ENCODE measurements around the gene NUDT9. TPM values are rescaled to one million over a fixed set of nuclear protein-coding genes. Genes with fewer than 3 reads are reported as not detected.
"Not testable (repeated sequence)": the region's sequence is repeated elsewhere in the genome, so short reads cannot be mapped to it uniquely, and the experiment has no call there.

Gene NUDT9
- total RNA-seq, 1 donor from 2014 or later, result 43.9 TPM

- H3K27ac ChIP-seq, result no peak overlapping the region
- intact Hi-C loops (cut with DNase I), result no loop called here
- no peaks in the 10 kb centered on the region for H3K27me3 ChIP-seq
- H3K9me3 ChIP-seq, result no peaks in the 10 kb centered on the region
- TF ChIP-seq CTCF (IDR thresholded peaks at IDR 0.05), result no peak
- peaks cover 22% of the 10 kb centered on the region for H3K4me1 ChIP-seq
- DNase-seq, result no peak
- no peaks in the 10 kb centered on the region for H3K36me3 ChIP-seq
- H3K4me3 ChIP-seq, result no peak overlapping the region
- no peak for ATAC-seq
Measured at GRCh38 chr4:87392183-87392582, 30.2 kb upstream of the NUDT9 start.

GRCh38 chr4:87395073-87395472 is 27.3 kb upstream of the NUDT9 start:
- H3K4me1 ChIP-seq; intact Hi-C loops (cut with DNase I); DNase-seq; H3K27ac ChIP-seq; H3K9me3 ChIP-seq; H3K27me3 ChIP-seq; H3K4me3 ChIP-seq; ATAC-seq; H3K36me3 ChIP-seq: not testable (repeated sequence)

GRCh38 chr4:87395851-87396250 is 26.5 kb upstream of the NUDT9 start:
- H3K27me3 ChIP-seq; H3K4me1 ChIP-seq; H3K36me3 ChIP-seq; H3K4me3 ChIP-seq; DNase-seq; H3K9me3 ChIP-seq; ATAC-seq; H3K27ac ChIP-seq; intact Hi-C loops (cut with DNase I): not testable (repeated sequence)

GRCh38 chr4:87399148-87399547 is 23.2 kb upstream of the NUDT9 start:
- no peak for TF ChIP-seq CTCF (IDR thresholded peaks at IDR 0.05)
- H3K36me3 ChIP-seq, result no peaks in the 10 kb centered on the region
- no peaks in the 10 kb centered on the region for H3K9me3 ChIP-seq
- DNase-seq (no peak), ATAC-seq (no peak)
- no peaks in the 10 kb centered on the region for H3K4me1 ChIP-seq
- no peak overlapping the region for H3K27ac ChIP-seq
- H3K27me3 ChIP-seq, result no peaks in the 10 kb centered on the region
- intact Hi-C loops (cut with DNase I), result no loop called here
- H3K4me3 ChIP-seq, result no peak overlapping the region

- Histone ChIP-seq H3K36me3 (no peaks in the 10 kb centered on the region), H3K9me3 (no peaks in the 10 kb centered on the region), H3K27me3 (no peaks in the 10 kb centered on the region), H3K27ac (no peak overlapping the region), H3K4me3 (no peak overlapping the region), H3K4me1 (no peaks in the 10 kb centered on the region)
- intact Hi-C loops (cut with DNase I), result no loop called here
- ATAC-seq (no peak), DNase-seq (no peak)
- TF ChIP-seq CTCF (IDR thresholded peaks at IDR 0.05), result no peak
Measured at GRCh38 chr4:87399954-87400353, 22.4 kb upstream of the NUDT9 start.

GRCh38 chr4:87403732-87404131 is 18.6 kb upstream of the NUDT9 start:
- H3K27me3 ChIP-seq; H3K4me3 ChIP-seq; H3K27ac ChIP-seq; ATAC-seq; H3K36me3 ChIP-seq; H3K4me1 ChIP-seq; intact Hi-C loops (cut with DNase I); DNase-seq; H3K9me3 ChIP-seq: not testable (repeated sequence)

- intact Hi-C loops (cut with DNase I), result no loop called here
- Histone ChIP-seq H3K27ac (no peak overlapping the region), H3K4me1 (no peaks in the 10 kb centered on the region), H3K27me3 (no peaks in the 10 kb centered on the region), H3K9me3 (no peaks in the 10 kb centered on the region), H3K36me3 (no peaks in the 10 kb centered on the region), H3K4me3 (no peak overlapping the region)
- no peak for ATAC-seq
- TF ChIP-seq CTCF (IDR thresholded peaks at IDR 0.05), result no peak
- DNase-seq, result no peak
Measured at GRCh38 chr4:87405211-87405820, 17.1 kb upstream of the NUDT9 start.

Measured in upper lobe of right lung (tissue), 1 donor.